BJ (cell line): ENCODE measurements around the gene MFSD12. TPM values are rescaled to one million over a fixed set of nuclear protein-coding genes. Genes with fewer than 3 reads are reported as not detected.

ENCODE experiments used
- CTCF ChIA-PET: fragments of 350-600 bp; formaldehyde crosslinking; extraction: SDS; loops from one replicate; lab custom pipeline; 2021; ENCODE audit warnings: antibody characterized with exemption, inconsistent platforms; lab: Yijun Ruan, JAX
- POLR2A ChIA-PET: fragments of 300-600 bp; sonication (Branson Sonifier 250); formaldehyde crosslinking; extraction: SDS; loops from one replicate; lab custom pipeline; 2021; ENCODE audit warnings: antibody characterized with exemption; lab: Charles Lee
- DNase-seq: peaks from one replicate; pipeline ENCODE4 v3.0.0-alpha.2; 2011; ENCODE audit warnings: low read depth
- H3K27me3 ChIP-seq: 2 replicates; pipeline ENCODE4 v1.6.0; 2011; ENCODE audit warnings: low read length; ENCODE audit not compliant: control insufficient read depth, insufficient read depth
- H3K36me3 ChIP-seq: 2 replicates; pipeline ENCODE4 v1.5.1; 2011; ENCODE audit warnings: low read length; ENCODE audit not compliant: control insufficient read depth, insufficient read depth
- H3K4me3 ChIP-seq: 2 replicates; pipeline ENCODE4 v1.5.1; 2011; ENCODE audit warnings: low read depth, mild to moderate bottlenecking, control low read depth, low read length
- polyA minus RNA-seq: library from RNA; depleted of rRNA, polyadenylated mRNA; stranded (reverse); fragments of >200 nt; gene quantifications from 2 replicates; pipeline ENCODE4 v1.2.3, GENCODE V29; 2011; rRNA and poly(A)+ RNA removed
- polyA plus RNA-seq: library from polyadenylated mRNA; depleted of rRNA; stranded (reverse); fragments of >200 nt; gene quantifications from 2 replicates; pipeline ENCODE4 v1.2.3, GENCODE V29; 2011; rRNA removed
- TF ChIP-seq, protein P1 (sequence below): IDR thresholded peaks from 2 replicates; pipeline ENCODE4 v1.5.1; 2011; ENCODE audit warnings: low read depth, mild to moderate bottlenecking, control low read depth, inconsistent platforms, low read length, moderate library complexity; ENCODE audit not compliant: insufficient read depth

The MFSD12 gene
- polyA plus RNA-seq (35.0 and 54.7 TPM in 2 replicates), polyA minus RNA-seq (41.3 and 58.2 TPM in 2 replicates)

DNA sequence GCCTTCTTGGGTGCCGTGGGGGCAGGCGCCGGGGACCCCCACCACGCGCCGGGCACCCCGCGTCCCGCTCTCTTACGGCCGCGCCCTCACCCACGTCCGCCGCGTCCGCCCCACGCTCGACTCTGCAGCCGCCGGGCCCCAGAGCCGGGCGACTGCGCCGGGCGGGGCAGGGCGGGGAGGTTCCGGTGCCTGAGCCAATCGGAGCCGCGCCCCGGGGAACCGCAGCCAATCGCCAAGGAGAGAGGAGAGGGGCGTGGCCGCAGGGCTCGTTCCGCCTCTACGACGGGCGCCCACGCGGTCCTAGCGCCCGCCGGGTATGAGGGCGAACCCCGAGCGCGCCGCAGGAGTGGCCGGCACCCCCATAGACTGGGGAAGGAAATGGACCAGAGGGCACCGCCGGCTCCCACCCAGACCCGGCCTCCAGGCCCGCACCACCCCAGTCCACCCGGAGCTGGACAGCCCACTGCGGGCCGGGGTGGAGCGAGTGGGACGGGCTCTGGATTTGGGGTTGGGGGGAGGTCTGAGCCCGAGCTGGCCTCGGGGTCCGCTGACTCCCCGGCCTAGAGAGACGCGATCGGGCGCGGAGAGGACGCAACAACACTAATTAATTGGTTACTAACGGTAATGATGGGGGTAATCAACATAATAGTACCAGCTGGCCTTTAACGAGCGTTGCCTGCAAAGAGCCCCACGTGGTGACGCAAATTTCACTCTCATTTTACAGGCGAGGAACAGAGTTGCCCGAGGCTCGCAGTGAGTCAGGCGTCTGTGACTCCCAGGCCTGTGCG is at the start of gene MFSD12:
Gene MFSD12, minus strand, starts transcription at position 126 of the 788 bp plus-strand sequence. CDS start 183 bp downstream, outside the sequence.
- H3K27me3 ChIP-seq = no peaks in the 10 kb centered on the region
- H3K36me3 ChIP-seq = no peaks in the 10 kb centered on the region
- H3K4me3 ChIP-seq = peak within 1 kb of the TSS; percentile 72
- ChIA-PET CTCF (interaction anchor here (0.6 to 5.8 kb wide), 2 partner anchors 11 to 21 kb away, joined by 4 to 57 read pairs; no protein-coding TSS in a partner anchor), POLR2A (interaction anchor here (0.5 kb wide), 1 partner anchor 464 kb away, joined by 3 read pairs; no protein-coding TSS in a partner anchor)
- TF ChIP-seq, protein P1, sequence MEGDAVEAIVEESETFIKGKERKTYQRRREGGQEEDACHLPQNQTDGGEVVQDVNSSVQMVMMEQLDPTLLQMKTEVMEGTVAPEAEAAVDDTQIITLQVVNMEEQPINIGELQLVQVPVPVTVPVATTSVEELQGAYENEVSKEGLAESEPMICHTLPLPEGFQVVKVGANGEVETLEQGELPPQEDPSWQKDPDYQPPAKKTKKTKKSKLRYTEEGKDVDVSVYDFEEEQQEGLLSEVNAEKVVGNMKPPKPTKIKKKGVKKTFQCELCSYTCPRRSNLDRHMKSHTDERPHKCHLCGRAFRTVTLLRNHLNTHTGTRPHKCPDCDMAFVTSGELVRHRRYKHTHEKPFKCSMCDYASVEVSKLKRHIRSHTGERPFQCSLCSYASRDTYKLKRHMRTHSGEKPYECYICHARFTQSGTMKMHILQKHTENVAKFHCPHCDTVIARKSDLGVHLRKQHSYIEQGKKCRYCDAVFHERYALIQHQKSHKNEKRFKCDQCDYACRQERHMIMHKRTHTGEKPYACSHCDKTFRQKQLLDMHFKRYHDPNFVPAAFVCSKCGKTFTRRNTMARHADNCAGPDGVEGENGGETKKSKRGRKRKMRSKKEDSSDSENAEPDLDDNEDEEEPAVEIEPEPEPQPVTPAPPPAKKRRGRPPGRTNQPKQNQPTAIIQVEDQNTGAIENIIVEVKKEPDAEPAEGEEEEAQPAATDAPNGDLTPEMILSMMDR = no peak
- DNase-seq = peak; percentile 79

DNA sequence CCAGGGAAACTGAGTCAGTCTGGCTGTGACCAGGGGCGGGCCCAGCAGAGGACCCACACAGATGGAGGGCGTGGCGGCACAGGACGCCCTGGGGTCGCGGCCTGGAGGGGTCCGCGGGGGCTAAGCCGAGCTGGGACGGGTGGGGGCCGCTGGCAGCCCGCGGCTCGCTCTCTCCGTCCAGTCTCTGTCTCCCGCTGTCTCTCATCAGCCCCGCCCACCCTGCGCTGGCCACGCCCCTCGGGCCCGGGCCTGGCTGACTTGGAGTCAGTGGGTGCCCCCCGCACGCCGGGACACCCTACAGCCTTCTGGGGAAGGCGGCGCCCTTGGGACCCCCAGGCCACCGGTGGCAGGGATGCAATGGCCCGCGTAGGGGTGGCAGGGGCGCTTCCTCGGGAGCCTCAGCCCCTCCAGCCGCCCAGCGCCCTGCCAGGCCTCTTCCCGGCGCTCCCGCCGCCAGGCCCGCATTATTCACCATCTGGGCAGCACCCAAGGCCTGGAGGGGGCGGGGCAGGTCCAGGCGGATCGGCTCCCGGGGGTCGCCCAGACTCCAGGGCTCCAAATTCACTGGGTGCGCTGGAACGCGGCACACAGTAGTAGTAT is 49.4 kb upstream of the MFSD12 start, which contains the start of gene TBXA2R:
Gene TBXA2R, minus strand, starts transcription at position 186 of the 600 bp plus-strand sequence. CDS start 6,241 bp downstream, outside the sequence.
- TF ChIP-seq, protein P1 = no peak
- ChIA-PET POLR2A (no interaction called here), CTCF (interaction anchor here (1.2 kb wide), 1 partner anchor 12 kb away, joined by 3 read pairs; no protein-coding TSS in a partner anchor)
- H3K36me3 ChIP-seq = peaks cover 7% of the 10 kb centered on the region
- H3K27me3 ChIP-seq = no peaks in the 10 kb centered on the region
- H3K4me3 ChIP-seq = peak within 1 kb of the TSS; percentile 68
- no peak for DNase-seq

DNA sequence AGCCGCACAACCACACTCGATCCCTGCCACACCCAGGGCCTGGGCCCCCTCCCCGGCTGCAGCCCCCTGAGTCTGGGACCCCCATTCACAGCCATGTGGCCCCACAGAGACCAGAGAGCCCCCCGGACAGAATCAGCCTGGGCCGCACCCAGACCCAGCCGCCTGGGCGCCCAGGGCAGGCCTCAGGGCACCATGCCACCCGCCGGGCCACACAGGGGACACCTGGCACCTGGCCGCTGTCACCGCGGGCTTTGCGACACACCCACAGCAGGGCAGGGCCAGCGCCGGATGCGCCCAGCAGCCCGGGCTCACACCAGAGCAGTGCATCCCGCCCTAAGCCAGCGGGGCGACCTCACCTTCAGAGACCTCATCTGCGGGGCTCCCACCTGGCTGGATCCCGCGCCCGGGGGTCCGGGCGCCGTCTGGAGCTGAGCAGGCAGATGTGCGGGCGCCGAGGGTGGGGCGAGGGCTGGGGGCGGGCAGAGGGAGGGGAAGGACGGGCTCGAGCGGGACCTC is 48.8 kb upstream of the MFSD12 start:
- H3K27me3 ChIP-seq = no peaks in the 10 kb centered on the region
- TF ChIP-seq, protein P1 = no peak
- ChIA-PET POLR2A (no interaction called here), CTCF (no interaction called here)
- DNase-seq = no peak
- H3K36me3 ChIP-seq = peaks cover 4% of the 10 kb centered on the region; the same call in 1 of the 2 replicates
- H3K4me3 ChIP-seq = peak overlapping the region; percentile 68

DNA sequence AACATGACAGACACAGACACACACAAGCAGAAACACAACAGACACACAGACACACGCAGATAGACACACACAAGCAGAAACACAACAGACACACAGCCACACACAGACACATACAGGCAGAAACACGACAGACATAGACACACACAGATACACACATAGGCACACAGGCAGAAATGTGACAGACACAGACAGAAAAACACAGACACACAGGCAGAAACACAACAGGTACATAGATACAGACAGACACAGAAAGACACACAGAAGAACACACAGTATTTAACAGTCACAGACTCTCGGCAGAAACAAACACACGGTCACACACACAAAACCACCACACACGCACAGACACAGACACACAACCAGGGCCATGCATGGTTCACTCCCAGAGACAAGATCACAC is 48.4 kb upstream of the MFSD12 start:
- Histone ChIP-seq H3K4me3 (peak overlapping the region; percentile 68), H3K27me3 (no peaks in the 10 kb centered on the region), H3K36me3 (peaks cover 1% of the 10 kb centered on the region; the same call in 1 of the 2 replicates)
- ChIA-PET POLR2A (no interaction called here), CTCF (no interaction called here)
- TF ChIP-seq, protein P1 = no peak
- DNase-seq = no peak

DNA sequence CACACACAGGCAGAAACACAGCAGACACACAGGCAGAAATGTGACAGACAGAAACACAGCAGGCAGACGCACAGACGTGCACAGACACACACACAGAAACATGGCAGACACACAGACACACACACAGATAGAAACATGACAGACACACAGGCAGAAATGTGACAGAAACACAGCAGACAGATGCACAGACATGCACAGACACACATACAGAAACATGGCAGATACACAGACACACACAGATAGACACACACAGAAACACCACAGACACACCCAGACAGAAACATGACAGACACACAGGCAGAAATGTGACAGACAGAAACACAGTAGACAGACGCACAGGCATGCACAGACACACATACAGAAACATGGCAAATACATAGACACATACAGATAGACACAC is 48.0 kb upstream of the MFSD12 start:
- Histone ChIP-seq H3K4me3 (no peak overlapping the region), H3K27me3 (no peaks in the 10 kb centered on the region), H3K36me3 (peaks cover 1% of the 10 kb centered on the region; the same call in 1 of the 2 replicates)
- CTCF ChIA-PET = no interaction called here
- TF ChIP-seq, protein P1 = no peak
- POLR2A ChIA-PET = no interaction called here
- DNase-seq = no peak
